Measurements from ENCODE around the gene SMARCC1. TPM values are rescaled to one million over a fixed set of nuclear protein-coding genes. Genes with fewer than 3 reads are reported as not detected.

SMARCC1 gene
- total RNA-seq, 1 experiment from 2014 or later = 168 TPM

GRCh38 chr3:47645551-47645950, 136.1 kb downstream of the SMARCC1 start:
- Histone ChIP-seq H3K27ac (ENCODE audit: low read depth, low read length) (no peak overlapping the region), H3K27me3 (ENCODE audit: insufficient read depth, low read length) (no peaks in the 10 kb centered on the region), H3K9ac (ENCODE audit: low read length) (no peak overlapping the region), H3K9me2 (ENCODE audit: insufficient read depth) (no peaks in the 10 kb centered on the region), H2AFZ (ENCODE audit: low read depth, low read length, poor library complexity, severe bottlenecking) (no peak overlapping the region), H3K79me2 (ENCODE audit: insufficient read depth, low read length) (peaks cover 62% of the 10 kb centered on the region), H3K4me3 (replicated peaks in 1 of 2; ENCODE audit: low read depth in 1 of 2, low read length in 2 of 2) (no peak overlapping the region), H4K20me1 (ENCODE audit: insufficient read depth) (peaks cover 5% of the 10 kb centered on the region; the same call in 1 of the 2 replicates), H3K4me2 (ENCODE audit: low read length) (no peak overlapping the region), H3K9me3 (ENCODE audit: control insufficient read depth in 1 of 2, insufficient read depth in 1 of 2, low read depth in 1 of 2, low read length in 2 of 2) (no peaks in the 10 kb centered on the region), H3K36me3 (ENCODE audit: control insufficient read depth in 1 of 2, insufficient read depth in 2 of 2, low read length in 2 of 2) (peaks cover 3 to 10% of the 10 kb centered on the region in 2 experiments; a peak in 1 of 4 replicates), H3K4me1 (ENCODE audit: control insufficient read depth in 1 of 2, insufficient read depth in 2 of 2, low read length in 2 of 2) (no peaks in the 10 kb centered on the region)
- intact Hi-C loops (cut with micrococcal nuclease) = no loop called here
- no TSS peak for BruUV-seq (replicated peaks)
- no peak for TF ChIP-seq RAD21 (IDR thresholded peaks at IDR 0.05; ENCODE audit: low read depth)
- TF ChIP-seq EZH2phosphoT487 (IDR thresholded peaks at IDR 0.05; ENCODE audit: borderline replicate concordance) = no peak
- no peak for TF ChIP-seq SRF (IDR thresholded peaks at IDR 0.05; ENCODE audit: low read depth)
- TF ChIP-seq POLR2A (IDR thresholded peaks at IDR 0.05; ENCODE audit: borderline replicate concordance, extremely low read depth, insufficient read depth, insufficient read length) = no peak
- TF ChIP-seq ATF3 (IDR thresholded peaks at IDR 0.05) = no peak
- no peak for TF ChIP-seq CTCF (IDR thresholded peaks at IDR 0.05 in 2 of 3, conservative IDR thresholded peaks at IDR 0.05 in 1 of 3; ENCODE audit: borderline replicate concordance in 1 of 3, insufficient read depth in 1 of 3, low read depth in 2 of 3, low read length in 2 of 3)
- no peak for TF ChIP-seq REST (IDR thresholded peaks at IDR 0.05; ENCODE audit: low read depth)
- TF ChIP-seq JUND (IDR thresholded peaks at IDR 0.05) = no peak
- TF ChIP-seq FOSL1 (IDR thresholded peaks at IDR 0.05; ENCODE audit: low read depth) = no peak
- no peak for TF ChIP-seq ZFX (IDR thresholded peaks at IDR 0.05)
- TF ChIP-seq POLR2AphosphoS5 (IDR thresholded peaks at IDR 0.05; ENCODE audit: low read depth, low read length) = no peak
- no peak for TF ChIP-seq EZH2 (IDR thresholded peaks at IDR 0.05)
- no peak for TF ChIP-seq SP1 (IDR thresholded peaks at IDR 0.05; ENCODE audit: low read depth)
- CTCF ChIA-PET = no interaction called here
- RAD21 ChIA-PET (ENCODE audit: low non-redundant PET in 1 of 2, low total read pairs in 2 of 2, uncharacterized antibody in 2 of 2, unreplicated experiment in 2 of 2) = no interaction called here
- DNase-seq (ENCODE audit: low read depth, low spot score) (no peak), ATAC-seq (no peak)
- POLR2A ChIA-PET = no interaction called here
